GM12891 (cell line): ENCODE data around the gene AATK.
A peak's percentile ranks its signal among the peaks of the same experiment; 100 is the strongest.

Experiments used
- DNase-seq: peaks from one replicate; pipeline ENCODE4 v3.0.0; 2011; ENCODE audit warnings: low spot score; ENCODE audit not compliant: insufficient read length
- FAIRE-seq: peaks from 2 replicates; lab custom pipeline; 2011; peaks lifted over from hg19 to GRCh38; lab: Jason Lieb, UNC
- PAX5 ChIP-seq: IDR thresholded peaks from 2 replicates; pipeline ENCODE4 v1.6.1; 2011; ENCODE audit warnings: low read length, moderate library complexity, mild to moderate bottlenecking; ENCODE audit not compliant: insufficient read depth, severe bottlenecking
- POLR2A ChIP-seq: IDR thresholded peaks from 2 replicates; pipeline ENCODE4 v1.6.1; 2011; ENCODE audit warnings: low read depth, low read length, control low read depth
- POLR2AphosphoS5 ChIP-seq: IDR thresholded peaks from 2 replicates; pipeline ENCODE4 v1.6.1; 2011; ENCODE audit warnings: low read depth, low read length, control low read depth
- POU2F2 ChIP-seq: IDR thresholded peaks from 2 replicates; pipeline ENCODE4 v1.6.1; 2011; ENCODE audit warnings: low read depth, mild to moderate bottlenecking, control low read depth, low read length, moderate library complexity
- SPI1 ChIP-seq: IDR thresholded peaks from 2 replicates; pipeline ENCODE4 v1.6.1; 2011; ENCODE audit warnings: low read depth, low read length, control low read depth
- TAF1 ChIP-seq: IDR thresholded peaks from 2 replicates; pipeline ENCODE4 v1.6.1; 2011; ENCODE audit warnings: low read depth, low read length, control low read depth

AATK gene

DNA sequence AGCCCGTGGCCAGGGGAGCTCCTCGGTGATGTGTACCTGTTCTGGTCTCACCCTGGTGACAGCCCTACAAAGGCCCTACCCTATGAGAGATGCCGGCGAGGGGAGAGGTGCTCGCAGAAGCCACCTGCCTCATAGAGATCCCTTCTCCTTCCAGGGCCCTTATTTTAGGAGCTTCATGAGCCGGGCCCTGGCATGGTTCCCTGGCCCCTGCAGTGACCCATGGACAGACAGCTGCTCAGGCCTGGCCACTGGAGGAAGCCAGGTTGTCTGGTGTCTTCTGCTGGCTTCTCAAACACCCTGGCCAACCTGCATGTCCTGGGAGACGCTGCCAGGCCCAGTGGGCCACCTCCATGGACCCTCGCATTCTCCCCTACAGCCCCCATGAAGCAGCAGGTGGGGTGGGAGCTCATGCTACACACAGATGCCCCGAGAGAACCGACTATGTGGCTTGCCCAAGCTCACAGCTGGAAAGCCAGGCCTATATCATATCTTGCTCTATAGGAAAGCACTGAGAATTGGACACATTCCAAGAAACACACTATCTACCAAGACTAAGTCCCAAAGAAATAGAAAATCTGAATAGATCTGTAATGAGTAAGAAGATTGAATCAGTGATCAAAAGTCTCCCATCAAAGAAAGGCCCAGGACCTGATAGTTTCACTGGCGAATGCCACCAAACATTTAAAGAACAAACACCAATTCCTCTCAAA lies 7.2 kb upstream of the AATK start:
- DNase-seq, result no peak
- TF ChIP-seq TAF1 (no peak), SPI1 (no peak), POU2F2 (no peak), PAX5 (no peak), POLR2A (no peak), POLR2AphosphoS5 (no peak)
- FAIRE-seq, result no peak

DNA sequence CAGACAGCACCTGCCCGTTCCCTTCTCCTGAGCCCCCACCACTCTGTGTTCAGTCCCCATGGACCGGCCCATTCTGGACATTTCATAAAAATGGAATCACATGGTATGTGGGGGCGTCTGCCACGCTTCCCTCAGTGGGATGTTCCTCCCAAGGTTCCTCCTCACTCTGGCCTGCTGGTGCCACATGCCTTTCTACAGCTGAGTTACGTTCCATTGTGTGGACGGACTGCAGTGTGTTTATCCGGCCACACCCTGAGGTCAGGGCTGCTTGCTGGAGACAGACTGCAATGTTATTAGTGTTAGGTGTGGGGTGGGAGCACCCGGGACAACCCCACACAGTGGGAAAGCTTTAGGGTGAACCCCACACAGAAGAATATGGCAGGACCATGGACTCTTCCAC lies 5.9 kb upstream of the AATK start:
- TF ChIP-seq POU2F2 (no peak), POLR2AphosphoS5 (no peak), TAF1 (no peak), SPI1 (no peak), POLR2A (no peak), PAX5 (no peak)
- FAIRE-seq (no peak), DNase-seq (no peak)

DNA sequence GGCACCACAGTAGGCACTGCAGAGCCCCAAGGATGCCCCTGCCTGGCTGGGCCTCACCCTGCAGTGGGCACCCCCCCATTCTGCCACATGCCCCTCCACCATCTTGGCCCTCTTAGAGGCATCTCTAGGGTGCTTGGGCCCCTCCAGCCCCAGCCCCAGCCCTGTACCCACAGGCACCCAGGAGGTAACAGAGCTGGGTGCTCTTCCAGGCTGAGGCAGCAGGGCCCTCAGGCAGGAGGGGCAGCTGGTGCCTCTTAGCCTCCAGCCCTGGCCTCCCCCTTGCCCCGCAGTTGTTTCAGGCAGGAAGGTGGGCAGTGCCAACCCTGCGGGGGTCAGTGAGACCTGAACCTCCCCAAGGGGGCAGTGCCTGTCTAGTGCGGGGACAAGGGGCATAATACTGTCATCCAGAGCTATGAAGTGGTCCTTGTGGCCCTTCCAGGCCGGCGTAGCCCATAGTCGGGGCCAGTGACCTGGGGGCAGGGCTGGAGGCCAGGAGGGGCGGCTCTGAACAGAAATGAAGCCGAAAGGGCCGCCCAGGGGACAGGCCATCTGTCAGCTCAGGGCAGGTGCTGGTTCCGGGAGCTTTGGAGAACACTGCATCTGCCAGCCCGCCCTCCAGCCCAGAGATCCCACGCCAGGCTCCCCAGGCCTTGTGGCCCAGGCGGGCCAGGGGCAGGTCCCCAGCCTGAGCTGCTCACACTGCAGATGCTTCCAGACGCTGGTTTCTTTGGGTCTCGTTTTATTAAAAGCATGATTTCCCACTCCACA lies 4.9 kb upstream of the AATK start:
- FAIRE-seq, result no peak

DNA sequence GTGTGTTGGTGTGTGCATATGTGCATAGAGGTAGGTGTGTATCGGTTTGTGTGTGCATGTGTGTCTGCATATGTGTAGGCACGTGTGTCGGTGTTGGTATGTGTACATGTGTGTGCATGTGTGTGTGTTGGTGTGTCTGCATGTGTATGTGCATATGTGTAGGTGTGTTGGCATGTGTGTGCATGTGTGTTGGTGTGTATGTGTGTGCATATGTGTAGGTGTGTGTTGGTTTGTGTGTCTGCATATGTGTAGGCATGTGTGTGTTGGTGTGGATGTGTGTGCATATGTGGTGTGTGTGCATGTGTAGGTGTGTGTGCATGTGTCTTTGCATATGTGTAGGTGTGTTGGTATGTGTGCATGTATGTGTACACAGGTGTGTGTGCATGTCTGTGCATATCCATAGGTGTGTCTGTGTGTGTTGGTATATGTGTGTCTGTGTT lies 3.9 kb upstream of the AATK start:
- peak; percentile 84 for FAIRE-seq

More for the DNA sequence above, 4.9 kb upstream of the AATK start:
- no peak for DNase-seq
- TF ChIP-seq POLR2AphosphoS5 (no peak), PAX5 (no peak), POLR2A (no peak), POU2F2 (no peak), SPI1 (no peak), TAF1 (no peak)

DNA sequence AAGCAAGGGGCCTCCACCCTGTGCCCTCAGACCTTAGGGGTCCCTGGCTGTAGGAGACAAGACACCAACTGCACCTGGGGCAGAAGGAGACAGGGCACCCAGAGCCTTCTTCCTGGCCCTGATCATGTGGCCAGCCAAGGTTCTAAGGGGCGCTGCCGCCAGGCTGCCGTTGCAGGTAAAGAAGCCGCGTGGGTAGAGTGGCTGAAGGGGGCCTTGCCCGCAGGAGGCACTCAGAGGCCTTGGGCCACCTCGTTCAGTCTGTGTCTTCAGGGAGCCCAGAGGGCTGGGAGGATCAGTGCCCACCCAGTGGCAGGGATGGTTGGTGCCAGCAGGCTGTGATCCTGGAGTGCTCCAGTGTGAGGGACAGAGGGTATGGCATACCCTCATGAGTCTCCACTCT lies 1.6 kb upstream of the AATK start:
- DNase-seq (no peak), FAIRE-seq (no peak)
- TF ChIP-seq PAX5 (no peak), TAF1 (no peak), SPI1 (no peak), POU2F2 (no peak), POLR2AphosphoS5 (no peak), POLR2A (no peak)

More for the DNA sequence above, 3.9 kb upstream of the AATK start:
- no peak for TF ChIP-seq POLR2A
- no peak for TF ChIP-seq PAX5
- no peak for TF ChIP-seq SPI1
- no peak for TF ChIP-seq POU2F2
- no peak for TF ChIP-seq POLR2AphosphoS5
- TF ChIP-seq TAF1, result no peak
- DNase-seq, result no peak

DNA sequence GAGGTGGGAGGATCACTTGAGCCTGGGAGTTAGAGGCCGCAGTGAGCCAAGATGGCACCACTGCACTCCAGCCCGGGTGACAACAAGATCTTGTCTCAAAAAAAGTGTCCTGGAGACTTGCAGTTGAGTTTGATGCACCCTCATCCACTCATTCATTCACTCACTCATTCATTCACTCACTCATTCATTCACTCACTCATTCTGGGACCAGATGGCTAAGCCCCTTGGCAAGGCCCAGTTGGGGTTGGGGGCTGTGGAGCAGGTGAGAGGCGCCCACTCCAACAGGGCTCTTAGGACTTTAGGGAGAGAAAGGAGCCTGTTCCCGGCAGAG lies 1.1 kb upstream of the AATK start:
- no peak for FAIRE-seq
- TF ChIP-seq SPI1 (no peak), POLR2AphosphoS5 (no peak), PAX5 (no peak), POU2F2 (no peak), POLR2A (no peak), TAF1 (no peak)
- no peak for DNase-seq

DNA sequence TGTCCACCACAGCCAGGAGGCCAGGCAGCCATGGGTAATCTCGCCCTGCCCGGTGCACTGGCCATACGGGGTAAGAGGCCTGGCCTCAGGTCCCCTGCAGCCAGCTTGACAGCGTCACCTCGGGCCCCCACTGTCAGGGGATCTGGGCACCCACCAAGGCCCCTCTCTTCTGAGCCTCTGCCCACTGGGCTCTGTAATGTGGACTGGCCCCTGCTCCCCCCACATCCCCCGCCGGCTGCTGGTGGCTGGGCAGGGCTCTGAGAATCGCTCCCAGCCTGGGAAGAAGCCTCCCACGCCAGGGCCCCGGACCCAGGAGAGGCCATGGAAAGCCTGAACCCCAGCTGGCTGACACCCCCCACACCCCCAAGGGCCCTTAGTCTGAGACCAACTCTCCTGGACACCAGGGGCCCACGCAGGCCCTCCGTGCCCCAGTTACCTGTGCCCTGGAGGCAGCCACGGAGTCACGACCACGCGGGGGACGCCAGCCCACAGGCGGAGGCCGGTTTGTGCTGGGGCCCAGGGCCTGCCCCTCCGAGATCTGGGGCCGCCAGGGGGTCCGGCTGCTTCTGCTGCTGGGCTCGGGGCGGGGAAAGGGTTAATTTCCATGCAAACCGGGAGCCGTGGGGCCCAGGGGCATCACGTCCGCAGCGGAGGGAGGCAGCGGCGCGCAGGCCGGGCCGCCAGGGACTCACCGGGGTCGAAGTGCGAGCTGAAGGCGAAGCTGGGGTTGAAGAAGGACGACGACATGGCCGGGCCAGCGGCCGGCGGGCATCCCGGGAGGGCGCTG lies 582 bp downstream of the AATK start, which contains the start of gene PVALEF:
Gene PVALEF (plus strand): TSS at position 262 of the 787 bp plus-strand sequence. CDS start 15,720 bp downstream, outside the sequence.
- TF ChIP-seq PAX5 (no peak), TAF1 (no peak), POU2F2 (no peak), POLR2A (no peak), POLR2AphosphoS5 (no peak), SPI1 (no peak)
- FAIRE-seq (no peak), DNase-seq (no peak)

DNA sequence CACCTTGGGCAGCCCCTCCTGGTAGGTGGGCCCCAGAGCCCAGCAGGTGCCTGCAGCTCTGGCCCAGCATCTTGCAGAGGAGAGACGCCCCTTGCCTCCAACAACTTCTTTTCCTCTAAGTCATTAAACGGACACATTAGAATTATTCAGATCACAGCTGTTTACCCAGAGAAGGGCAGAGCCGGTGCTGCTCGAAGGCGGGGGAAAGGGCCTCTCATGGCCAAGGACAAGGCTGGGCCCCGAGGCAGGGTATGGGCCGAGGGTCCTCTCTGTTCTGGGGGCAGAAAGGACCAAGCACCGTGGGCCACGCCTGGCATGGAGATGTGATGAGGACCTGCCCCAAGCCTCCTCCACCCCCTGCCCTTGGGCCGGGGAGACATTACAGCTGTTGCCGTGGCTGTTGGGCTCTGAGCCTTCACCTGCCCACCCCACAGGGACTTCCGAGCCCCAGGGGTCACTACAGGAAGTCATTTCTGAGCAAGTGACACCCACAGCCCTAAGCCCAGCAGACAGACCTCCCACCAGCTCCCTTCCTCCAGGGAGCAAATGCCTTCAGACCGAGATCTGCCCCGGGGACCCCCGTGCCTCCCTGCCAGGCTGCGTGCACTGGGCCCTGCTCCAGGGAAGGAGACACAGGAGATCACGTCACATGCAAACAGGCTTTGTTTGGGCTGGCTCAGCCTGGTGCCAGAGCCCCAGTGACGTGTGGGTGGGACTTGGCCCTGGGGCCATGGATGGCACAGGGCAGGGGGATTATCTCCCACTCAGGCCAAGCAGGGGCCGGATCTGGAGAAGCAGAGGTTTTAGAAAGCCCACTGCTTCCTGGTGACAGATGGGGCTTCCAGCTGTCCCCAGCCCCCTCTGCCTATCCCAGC lies 1.4 kb downstream of the AATK start:
- no peak for DNase-seq
- FAIRE-seq, result no peak

More for the DNA sequence above, 1.4 kb downstream of the AATK start:
- TF ChIP-seq POU2F2 (no peak), POLR2AphosphoS5 (no peak), TAF1 (no peak)
